Suprapubic skin (tissue), 4 donors: ENCODE measurements around the gene MGAT3. TPM values are rescaled to one million over a fixed set of nuclear protein-coding genes. Genes with fewer than 3 reads are reported as not detected.

Experiments
- DNase-seq, 2 donors: peaks; one replicate each; pipeline ENCODE4 v3.0.0-alpha.2; 2019; ENCODE audit warnings: low spot score in 2 of 2
- H3K27ac ChIP-seq: fragments of 200-600 bp; sonication (generic); one replicate; pipeline ENCODE4 v1.5.1; 2019
- H3K27me3 ChIP-seq: fragments of 200-600 bp; sonication (generic); one replicate; pipeline ENCODE4 v1.5.1; 2019
- H3K36me3 ChIP-seq: fragments of 200-600 bp; sonication (generic); one replicate; pipeline ENCODE4 v1.5.1; 2019
- H3K4me1 ChIP-seq: fragments of 200-600 bp; sonication (generic); one replicate; pipeline ENCODE4 v1.5.1; 2019
- H3K4me3 ChIP-seq: fragments of 200-600 bp; sonication (generic); one replicate; pipeline ENCODE4 v1.5.1; 2019; ENCODE audit warnings: mild to moderate bottlenecking
- H3K9me3 ChIP-seq: fragments of 200-600 bp; sonication (generic); one replicate; pipeline ENCODE4 v1.5.1; 2019
- EP300 ChIP-seq: sonication (generic); formaldehyde crosslinking; IDR thresholded peaks from one replicate; pipeline ENCODE4 v1.6.1; 2017; ENCODE audit warnings: antibody characterized with exemption
- POLR2A ChIP-seq, 2 donors: fragments of 450-650 bp; IDR thresholded peaks; one replicate each; pipeline ENCODE4 v1.6.1; 2017; ENCODE audit warnings: antibody characterized with exemption in 2 of 2, mild to moderate bottlenecking in 2 of 2, moderate library complexity in 2 of 2
- POLR2AphosphoS5 ChIP-seq, 3 donors: sonication (generic); formaldehyde crosslinking; IDR thresholded peaks; one replicate each; pipeline ENCODE4 v1.6.1; 2017; ENCODE audit warnings: antibody characterized with exemption in 3 of 3
- WGBS: methylation state at CpG from one replicate; pipeline ENCODE4 v1.1.5; 2018; 5-methylcytosine and 5-hydroxymethylcytosine counted together
- total RNA-seq, 4 donors: library from RNA; depleted of rRNA; stranded (reverse); fragments of >200 nt; gene quantifications; one replicate each; pipeline ENCODE4 v1.1.0, GENCODE V29; 2016
- TF ChIP-seq, protein P1 (sequence below), 2 donors: fragments of 200-600 bp in 1 of 2; fragments of 450-650 bp in 1 of 2; sonication (generic) in 1 of 2; IDR thresholded peaks; one replicate each; pipeline ENCODE4 v1.5.1; 2016 to 2019; ENCODE audit warnings: antibody characterized with exemption in 2 of 2, mild to moderate bottlenecking in 1 of 2, moderate library complexity in 1 of 2

The MGAT3 gene
- total RNA-seq, 4 donors from 2014 or later, result 2.2 to 3.7 (median 3.0) TPM

DNA sequence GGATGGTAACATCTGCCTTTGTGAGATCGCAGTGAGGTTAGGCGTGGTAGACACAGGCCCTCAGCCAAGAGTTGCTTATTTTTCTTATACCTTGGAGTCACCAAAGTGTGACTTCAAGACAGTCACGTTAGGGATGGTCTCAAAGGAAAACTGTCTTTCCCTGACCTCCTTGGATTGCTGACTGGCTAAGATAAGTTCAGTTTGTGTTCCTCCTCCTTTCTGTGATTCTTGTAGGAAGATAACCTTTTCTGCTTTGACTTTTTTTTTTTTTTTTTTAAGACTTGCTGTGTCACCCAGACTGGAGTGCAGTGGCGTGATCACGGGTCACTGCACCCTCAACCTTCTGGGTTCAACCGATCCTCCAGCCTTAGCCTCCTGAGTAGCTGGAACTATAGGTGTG is 34.1 kb upstream of the MGAT3 start:
- WGBS, result 90% methylated on average over 6 of the region's 6 CpGs
- TF ChIP-seq, protein P1, sequence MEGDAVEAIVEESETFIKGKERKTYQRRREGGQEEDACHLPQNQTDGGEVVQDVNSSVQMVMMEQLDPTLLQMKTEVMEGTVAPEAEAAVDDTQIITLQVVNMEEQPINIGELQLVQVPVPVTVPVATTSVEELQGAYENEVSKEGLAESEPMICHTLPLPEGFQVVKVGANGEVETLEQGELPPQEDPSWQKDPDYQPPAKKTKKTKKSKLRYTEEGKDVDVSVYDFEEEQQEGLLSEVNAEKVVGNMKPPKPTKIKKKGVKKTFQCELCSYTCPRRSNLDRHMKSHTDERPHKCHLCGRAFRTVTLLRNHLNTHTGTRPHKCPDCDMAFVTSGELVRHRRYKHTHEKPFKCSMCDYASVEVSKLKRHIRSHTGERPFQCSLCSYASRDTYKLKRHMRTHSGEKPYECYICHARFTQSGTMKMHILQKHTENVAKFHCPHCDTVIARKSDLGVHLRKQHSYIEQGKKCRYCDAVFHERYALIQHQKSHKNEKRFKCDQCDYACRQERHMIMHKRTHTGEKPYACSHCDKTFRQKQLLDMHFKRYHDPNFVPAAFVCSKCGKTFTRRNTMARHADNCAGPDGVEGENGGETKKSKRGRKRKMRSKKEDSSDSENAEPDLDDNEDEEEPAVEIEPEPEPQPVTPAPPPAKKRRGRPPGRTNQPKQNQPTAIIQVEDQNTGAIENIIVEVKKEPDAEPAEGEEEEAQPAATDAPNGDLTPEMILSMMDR (IDR thresholded peaks at IDR 0.05), result no peak
- TF ChIP-seq EP300, result no peak
- no peak for TF ChIP-seq POLR2A (IDR thresholded peaks at IDR 0.05)
- no peak for TF ChIP-seq POLR2AphosphoS5 (IDR thresholded peaks at IDR 0.05)
- H3K4me3 ChIP-seq, result no peak overlapping the region
- no peak for DNase-seq
- H3K4me1 ChIP-seq, result no peaks in the 10 kb centered on the region
- H3K36me3 ChIP-seq, result peaks cover 91% of the 10 kb centered on the region
- no peaks in the 10 kb centered on the region for H3K9me3 ChIP-seq
- no peak overlapping the region for H3K27ac ChIP-seq
- H3K27me3 ChIP-seq, result no peaks in the 10 kb centered on the region

DNA sequence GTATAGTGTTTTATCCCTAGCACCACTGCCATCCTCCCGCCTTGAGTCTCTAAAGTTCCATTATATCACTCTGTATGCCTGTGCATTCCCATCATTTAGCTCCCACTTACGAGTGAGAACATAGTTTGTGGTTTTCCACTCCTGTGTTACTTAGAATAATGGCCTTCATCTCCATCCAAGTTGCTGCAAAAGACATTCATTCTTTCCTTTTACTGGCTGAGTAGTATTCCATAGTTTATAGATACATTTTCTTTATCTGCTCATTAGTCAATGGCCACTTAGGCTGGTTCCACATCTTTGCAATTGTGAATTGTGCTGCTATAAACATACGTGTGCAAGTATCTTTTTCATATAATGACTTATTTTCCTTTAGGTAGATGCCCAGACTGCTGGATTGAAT is 32.8 kb upstream of the MGAT3 start:
- no peaks in the 10 kb centered on the region for H3K27me3 ChIP-seq
- TF ChIP-seq, protein P1 (IDR thresholded peaks at IDR 0.05), result no peak
- TF ChIP-seq POLR2A (IDR thresholded peaks at IDR 0.05), result no peak
- no peak for TF ChIP-seq POLR2AphosphoS5 (IDR thresholded peaks at IDR 0.05)
- TF ChIP-seq EP300, result no peak
- DNase-seq, result no peak
- no peaks in the 10 kb centered on the region for H3K4me1 ChIP-seq
- H3K9me3 ChIP-seq, result no peaks in the 10 kb centered on the region
- peaks cover 92% of the 10 kb centered on the region for H3K36me3 ChIP-seq
- no peak overlapping the region for H3K4me3 ChIP-seq
- no peak overlapping the region for H3K27ac ChIP-seq
- 95% methylated on average over 3 of the region's 3 CpGs for WGBS

DNA sequence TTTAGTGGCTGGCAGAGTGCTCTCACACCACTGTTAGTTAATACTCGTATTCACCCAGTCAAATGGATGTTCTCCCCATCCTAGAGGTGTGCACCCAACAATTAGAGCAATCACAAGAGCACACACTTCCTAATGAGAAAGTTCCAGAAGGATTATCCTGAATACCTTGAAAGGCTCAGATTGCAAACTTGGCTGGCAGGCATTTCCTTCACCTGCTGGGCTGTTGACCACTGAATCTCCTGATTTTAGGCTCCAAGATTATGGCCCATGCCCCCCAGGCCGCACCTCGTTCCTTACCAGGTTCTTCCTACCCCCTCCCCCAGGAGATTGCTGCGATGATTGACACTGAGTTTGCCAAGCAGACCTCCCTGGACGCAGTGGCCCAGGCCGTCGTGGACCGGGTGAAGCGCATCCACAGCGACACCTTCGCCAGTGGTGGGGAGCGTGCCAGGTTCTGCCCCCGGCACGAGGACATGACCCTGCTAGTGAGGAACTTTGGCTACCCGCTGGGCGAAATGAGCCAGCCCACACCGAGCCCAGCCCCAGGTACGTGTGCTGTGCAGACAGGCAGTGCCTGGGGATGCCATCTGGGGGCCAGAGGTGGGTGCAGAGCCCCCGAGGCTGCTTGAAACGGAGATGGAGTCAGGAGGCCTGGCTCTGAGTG is 30.3 kb upstream of the MGAT3 start:
- H3K9me3 ChIP-seq, result no peaks in the 10 kb centered on the region
- TF ChIP-seq POLR2AphosphoS5 (IDR thresholded peaks at IDR 0.05), result no peak
- TF ChIP-seq POLR2A (IDR thresholded peaks at IDR 0.05), result no peak
- no peak for TF ChIP-seq EP300
- TF ChIP-seq, protein P1 (IDR thresholded peaks at IDR 0.05), result no peak
- H3K27me3 ChIP-seq, result no peaks in the 10 kb centered on the region
- peaks cover 96% of the 10 kb centered on the region for H3K36me3 ChIP-seq
- H3K27ac ChIP-seq, result no peak overlapping the region
- DNase-seq, result no peak
- no peak overlapping the region for H3K4me3 ChIP-seq
- 96% methylated on average over 18 of the region's 20 CpGs for WGBS
- peaks cover 9% of the 10 kb centered on the region for H3K4me1 ChIP-seq

DNA sequence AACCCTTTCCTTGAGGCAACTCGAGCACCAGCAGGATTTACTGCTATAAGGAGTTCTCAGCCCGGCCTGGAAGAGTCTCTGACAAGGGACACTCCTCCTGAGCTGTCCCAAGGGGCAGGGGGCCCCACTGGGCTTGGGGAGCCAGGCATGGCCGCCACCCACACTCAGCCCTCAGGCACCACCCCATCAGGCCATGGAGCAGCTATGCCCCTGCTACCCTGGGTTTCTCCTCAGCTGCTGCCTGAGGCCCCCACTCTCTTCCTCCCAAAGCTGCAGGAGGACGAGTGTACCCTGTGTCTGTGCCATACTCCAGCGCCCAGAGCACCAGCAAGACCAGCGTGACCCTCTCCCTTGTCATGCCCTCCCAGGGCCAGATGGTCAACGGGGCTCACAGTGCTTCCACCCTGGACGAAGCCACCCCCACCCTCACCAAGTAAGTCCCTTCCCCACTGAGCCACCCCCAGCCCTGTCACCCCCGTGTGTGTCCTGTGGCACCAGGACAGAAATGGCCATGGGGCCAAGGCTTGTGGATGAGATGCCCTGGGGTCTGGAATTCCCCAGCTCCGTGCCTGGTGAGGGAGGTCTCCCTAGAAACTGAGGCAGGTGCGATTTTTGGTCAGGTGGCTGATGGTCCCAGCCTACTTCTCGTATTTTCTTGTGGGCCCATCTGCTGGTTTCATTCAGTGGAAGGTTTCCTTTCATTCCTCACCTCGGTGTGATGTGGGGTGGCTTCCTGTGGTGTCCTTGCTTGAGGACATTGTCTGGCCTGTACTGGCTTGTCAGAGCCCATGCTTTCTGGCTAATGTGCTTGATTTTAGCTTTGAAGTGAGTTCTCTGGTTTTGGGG is 28.8 kb upstream of the MGAT3 start:
- TF ChIP-seq EP300 (no peak), POLR2A (IDR thresholded peaks at IDR 0.05) (no peak), POLR2AphosphoS5 (IDR thresholded peaks at IDR 0.05) (no peak)
- TF ChIP-seq, protein P1 (IDR thresholded peaks at IDR 0.05), result no peak
- no peak for DNase-seq
- no peak overlapping the region for H3K4me3 ChIP-seq
- no peaks in the 10 kb centered on the region for H3K9me3 ChIP-seq
- H3K27ac ChIP-seq, result no peak overlapping the region
- peaks cover 97% of the 10 kb centered on the region for H3K36me3 ChIP-seq
- no peaks in the 10 kb centered on the region for H3K27me3 ChIP-seq
- WGBS, result 85% methylated on average over 11 of the region's 13 CpGs
- H3K4me1 ChIP-seq, result peaks cover 15% of the 10 kb centered on the region

DNA sequence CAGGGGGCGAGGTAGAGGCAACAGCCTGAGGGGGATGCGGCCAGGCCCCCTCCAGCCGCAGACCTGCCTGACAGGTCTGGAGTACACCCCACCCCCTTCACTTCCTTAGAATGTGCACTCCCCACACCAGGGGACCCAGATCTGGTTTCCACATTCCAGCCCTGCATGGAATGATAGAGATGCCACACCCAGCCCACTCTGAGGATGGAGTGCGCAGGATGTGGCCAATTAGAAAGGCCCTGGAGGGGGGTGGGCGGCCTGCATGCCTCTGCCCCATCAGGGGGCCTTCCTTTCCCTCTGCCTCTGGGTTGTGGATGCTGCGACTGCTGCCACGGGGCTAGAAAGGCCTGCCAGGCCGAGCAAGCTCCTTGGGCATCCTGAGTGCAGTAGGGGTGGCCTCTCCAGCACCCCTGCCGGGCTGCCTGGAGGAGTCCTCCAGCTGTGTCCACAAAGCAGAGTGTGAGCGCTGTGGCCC is 28.2 kb upstream of the MGAT3 start:
- Histone ChIP-seq H3K4me3 (no peak overlapping the region), H3K27ac (no peak overlapping the region), H3K36me3 (peaks cover 97% of the 10 kb centered on the region), H3K27me3 (no peaks in the 10 kb centered on the region), H3K4me1 (peaks cover 15% of the 10 kb centered on the region), H3K9me3 (no peaks in the 10 kb centered on the region)
- 92% methylated on average over 2 of the region's 10 CpGs for WGBS
- TF ChIP-seq, protein P1 (IDR thresholded peaks at IDR 0.05), result no peak
- TF ChIP-seq POLR2A (IDR thresholded peaks at IDR 0.05), result no peak
- TF ChIP-seq POLR2AphosphoS5 (IDR thresholded peaks at IDR 0.05), result no peak
- TF ChIP-seq EP300, result no peak
- DNase-seq, result no peak
